Activated CD8-positive, alpha-beta memory T cell treated with anti-CD3 and anti-CD28 coated beads, Interleukin-2, amount 50 U/mL, for 1 hour (primary cell): ENCODE data around the gene CCT2.
"Not testable (repeated sequence)": the region's sequence is repeated elsewhere in the genome, so short reads cannot be mapped to it uniquely, and the experiment has no call there.

Source experiments
- DNase-seq: peaks from one replicate; pipeline ENCODE4 v3.0.0-alpha.2; 2020; ENCODE audit errors: extremely low read depth

The CCT2 gene

DNA sequence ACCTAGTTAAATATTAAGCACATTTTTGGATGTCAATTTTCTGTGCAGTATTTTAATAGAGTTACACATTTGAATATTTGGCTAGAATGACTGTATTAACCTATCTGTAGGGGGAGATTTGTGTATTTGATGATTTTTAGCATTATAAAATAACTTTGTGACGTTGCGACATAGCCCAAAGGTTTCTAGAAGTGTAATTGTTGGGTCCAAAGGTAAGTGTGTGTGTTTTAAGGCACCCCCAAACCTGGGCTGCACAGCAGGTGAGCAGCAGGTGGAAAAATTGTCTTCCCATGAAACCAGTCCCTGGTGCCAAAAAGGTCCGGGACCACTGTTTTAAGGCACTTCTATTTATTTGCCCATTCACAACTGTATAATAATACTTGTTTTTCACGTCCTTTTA, 3.3 kb downstream of the CCT2 start:
- no peak for DNase-seq

DNA sequence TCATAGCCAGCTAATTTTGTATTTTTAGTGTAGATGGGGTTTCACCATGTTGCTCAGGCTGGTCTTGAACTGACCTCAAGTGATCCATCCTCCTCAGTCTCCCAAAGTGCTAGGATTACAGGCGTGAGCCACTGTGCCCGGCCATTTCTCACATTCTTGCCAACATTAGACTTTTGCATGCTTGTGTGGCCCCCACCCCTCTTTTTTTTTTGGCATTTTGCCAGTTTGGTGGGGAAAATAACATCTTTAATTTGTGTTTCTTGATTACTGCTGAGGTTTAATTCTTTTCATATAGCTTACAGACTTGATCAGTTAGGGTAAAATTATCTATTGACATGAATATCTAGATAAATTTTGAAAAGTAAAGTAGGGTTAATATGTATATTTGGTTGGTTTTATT, 3.8 kb downstream of the CCT2 start:
- no peak for DNase-seq

- no peak for DNase-seq
Observed at GRCh38 chr12:69595689-69596088, 10.4 kb downstream of the CCT2 start.

- no peak for DNase-seq
Observed at GRCh38 chr12:69598174-69598753, 13.0 kb downstream of the CCT2 start.

DNA sequence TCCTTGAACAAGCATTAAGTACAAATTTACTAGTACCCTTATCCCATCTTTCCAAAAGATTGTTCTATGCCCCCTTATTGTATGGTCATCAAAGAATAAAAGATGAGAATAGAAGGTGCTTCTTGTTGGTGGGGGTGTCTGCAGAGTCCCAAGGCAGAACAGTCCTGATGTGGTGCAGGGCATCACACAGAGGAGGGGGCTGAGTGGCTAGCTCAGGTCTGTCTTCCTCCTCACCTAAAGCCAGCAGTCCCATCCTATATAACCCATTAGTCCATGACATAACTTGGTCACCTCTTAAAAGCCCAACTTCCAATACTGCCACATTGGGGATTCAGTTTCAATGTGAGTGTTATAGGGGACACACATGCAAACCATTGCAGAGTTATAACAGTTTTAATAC, 15.5 kb downstream of the CCT2 start:
- no peak for DNase-seq

DNA sequence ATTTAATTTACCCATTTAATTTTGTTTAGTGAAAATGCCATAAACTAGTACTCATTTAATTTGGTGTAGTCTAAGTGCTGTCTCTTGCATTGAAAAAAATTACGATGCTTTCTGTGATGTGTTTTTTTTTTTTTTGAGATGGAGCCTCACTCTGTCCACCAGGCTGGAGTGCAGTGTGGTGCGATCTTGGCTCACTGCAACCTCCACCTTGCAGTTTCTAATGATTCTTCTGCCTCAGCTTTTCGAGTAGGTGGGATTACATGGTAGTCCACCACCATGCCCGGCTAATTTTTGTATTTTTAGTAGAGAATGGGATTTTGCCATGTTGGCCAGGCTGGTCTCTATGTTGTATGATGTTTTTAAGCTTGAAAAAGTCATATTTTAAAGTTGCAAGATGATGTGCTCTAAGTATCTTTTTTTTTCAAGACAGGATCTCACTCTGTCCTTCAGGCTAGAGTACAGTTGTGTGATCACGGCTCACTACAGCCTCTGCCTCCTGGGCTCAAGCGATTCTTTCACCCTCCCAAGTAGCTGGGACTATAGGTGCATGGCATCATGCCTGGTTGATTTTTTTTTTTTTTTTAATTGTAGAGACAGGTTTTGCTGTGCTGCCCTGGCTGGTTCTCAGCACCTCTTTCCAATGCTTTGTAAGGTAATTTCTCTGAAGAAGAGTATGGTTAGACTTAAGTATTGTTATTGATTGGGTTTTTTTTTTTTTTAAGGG, 16.9 kb downstream of the CCT2 start:
- DNase-seq = no peak

DNA sequence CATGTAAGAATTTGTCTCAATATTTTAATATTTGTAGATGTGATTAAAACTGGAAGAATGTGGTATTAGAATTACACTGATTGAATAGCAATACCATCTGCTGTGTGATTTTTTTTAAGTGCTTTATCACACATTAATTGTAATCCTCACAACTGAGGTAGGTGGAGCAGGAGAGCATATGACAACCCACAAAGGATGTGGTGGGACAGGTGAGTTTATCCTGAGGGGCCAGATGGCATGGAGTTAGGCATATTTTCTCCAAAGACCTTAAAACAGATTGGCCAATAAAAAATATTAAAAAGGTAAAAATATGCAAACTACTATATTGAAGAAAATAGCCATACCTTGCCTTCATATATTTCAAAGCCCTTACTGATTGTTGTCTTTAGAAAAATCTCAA, 17.7 kb downstream of the CCT2 start:
- no peak for DNase-seq

DNA sequence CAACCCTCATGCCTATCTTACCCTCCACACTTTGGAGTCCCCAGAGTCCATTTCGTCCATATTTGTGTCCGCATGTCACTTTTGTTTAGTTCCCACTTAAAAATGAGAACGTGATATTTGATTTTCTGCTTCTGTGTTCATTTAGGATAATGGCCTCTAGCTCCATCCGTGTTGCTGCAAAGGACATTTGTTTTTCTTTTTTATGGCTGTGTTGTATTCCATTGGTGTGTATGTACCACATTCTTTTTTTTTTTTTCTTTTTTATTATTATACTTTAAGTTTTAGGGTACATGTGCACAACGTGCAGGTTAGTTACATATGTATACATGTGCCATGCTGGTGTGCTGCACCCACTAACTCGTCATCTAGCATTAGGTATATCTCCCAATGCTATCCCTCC, 18.3 kb downstream of the CCT2 start:
- not testable (repeated sequence) for DNase-seq

DNA sequence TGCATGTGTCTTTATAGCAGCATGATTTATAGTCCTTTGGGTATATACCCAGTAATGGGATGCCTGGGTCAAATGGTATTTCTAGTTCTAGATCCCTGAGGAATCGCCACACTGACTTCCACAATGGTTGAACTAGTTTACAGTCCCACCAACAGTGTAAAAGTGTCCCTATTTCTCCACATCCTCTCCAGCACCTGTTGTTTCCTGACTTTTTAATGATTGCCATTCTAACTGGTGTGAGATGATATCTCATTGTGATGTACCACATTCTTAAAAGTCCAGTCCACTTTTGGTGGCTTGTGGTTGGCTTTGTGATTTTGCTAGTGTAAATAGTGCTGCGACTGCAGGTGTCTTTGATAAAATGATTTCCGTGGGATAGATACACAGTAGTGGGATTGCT, 19.0 kb downstream of the CCT2 start:
- DNase-seq = not testable (repeated sequence)

GRCh38 chr12:69608114-69608513, 22.9 kb downstream of the CCT2 start:
- DNase-seq = no peak

DNA sequence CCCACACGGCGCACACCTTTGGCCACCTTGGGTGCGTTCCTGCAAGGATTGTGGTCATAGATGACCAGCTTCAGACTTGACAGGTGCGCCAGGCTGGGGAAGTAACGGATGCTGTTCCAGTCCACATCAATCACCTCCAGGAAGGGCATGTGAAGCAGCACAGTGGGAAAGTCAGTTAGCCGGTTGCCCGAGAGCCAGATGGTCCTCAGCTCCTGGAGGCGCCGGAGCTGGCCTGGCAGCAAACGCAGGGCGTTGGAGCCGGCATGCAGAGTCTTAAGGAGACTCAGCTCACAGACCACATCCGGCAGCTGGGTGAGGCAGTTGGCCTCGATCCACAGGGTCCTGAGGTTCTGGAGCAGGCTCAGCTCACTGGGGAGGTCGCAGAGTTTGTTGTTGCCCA, 24.9 kb downstream of the CCT2 start:
- DNase-seq = no peak

GRCh38 chr12:69610729-69611128, 25.5 kb downstream of the CCT2 start, which contains the start of gene LRRC10:
LRRC10 (minus strand) TSS chr12:69610907; CDS start chr12:69610838, 69 bp downstream.
- DNase-seq = no peak

- no peak for DNase-seq
Observed at GRCh38 chr12:69613351-69613750, 28.1 kb downstream of the CCT2 start.

DNA sequence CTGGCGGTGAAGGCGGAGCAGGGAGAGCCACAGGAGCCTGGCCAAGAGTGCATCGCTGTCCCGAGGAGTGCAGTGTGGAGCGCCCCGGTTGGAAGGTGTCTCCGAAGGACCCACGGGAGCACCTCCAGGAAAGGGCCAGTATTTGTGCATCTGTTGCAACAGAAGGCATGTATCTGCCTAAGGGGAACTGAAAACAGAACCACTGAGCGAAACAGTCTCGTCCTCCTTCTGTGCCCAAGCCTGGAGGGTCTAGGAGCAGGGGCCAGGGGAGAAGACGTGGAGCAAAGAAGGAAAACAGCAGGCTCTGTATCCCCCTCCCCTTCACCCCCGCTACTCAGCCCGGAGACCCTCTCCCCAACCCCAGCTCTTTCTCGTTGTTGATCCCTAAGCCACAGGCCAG, 30.8 kb downstream of the CCT2 start:
- no peak for DNase-seq

GRCh38 chr12:69619050-69619449, 33.8 kb downstream of the CCT2 start:
- no peak for DNase-seq

DNA sequence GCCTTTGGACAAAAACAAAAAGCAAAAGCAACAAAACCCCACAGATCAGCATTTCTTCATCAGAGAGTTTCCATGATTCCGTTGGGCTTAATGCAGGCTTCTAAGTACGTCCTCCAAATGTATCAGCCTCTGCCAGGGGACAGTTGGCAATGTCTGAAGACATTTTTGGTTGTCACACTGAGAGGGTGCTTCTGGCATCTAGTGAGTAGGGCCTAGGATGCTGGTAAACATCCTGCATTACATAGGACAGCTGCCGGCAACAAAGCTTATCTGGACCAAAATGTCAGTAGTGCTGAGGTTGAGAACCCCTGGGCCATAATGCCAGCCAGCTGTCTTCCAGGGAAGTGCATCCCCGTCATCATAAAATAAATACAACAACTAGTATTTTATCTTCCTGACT, 34.8 kb downstream of the CCT2 start:
- DNase-seq = no peak

DNA sequence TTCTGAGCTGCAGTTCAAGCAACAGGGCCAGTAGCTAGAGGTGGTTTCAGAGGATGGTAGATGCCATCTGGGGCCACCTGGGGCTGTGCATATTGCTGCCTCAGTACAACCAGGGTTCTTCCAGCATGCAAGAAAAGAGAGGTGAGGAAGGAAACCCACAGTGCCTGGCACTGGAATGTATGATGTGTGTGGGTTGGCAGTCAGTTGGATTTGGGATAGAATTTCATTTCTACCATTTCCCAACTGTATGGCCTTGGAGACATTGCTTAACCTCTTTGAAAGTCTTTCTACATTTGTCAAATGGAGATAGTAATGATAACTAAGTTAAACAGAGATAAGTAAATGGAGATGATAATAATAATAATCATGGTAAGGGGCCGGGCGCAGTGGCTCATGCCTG, 35.7 kb downstream of the CCT2 start:
- no peak for DNase-seq

- DNase-seq = no peak
Observed at GRCh38 chr12:69621551-69621950, 36.3 kb downstream of the CCT2 start.

- no peak for DNase-seq
Observed at GRCh38 chr12:69623970-69624369, 38.7 kb downstream of the CCT2 start.

GRCh38 chr12:69627501-69627900, 42.2 kb downstream of the CCT2 start:
- DNase-seq = no peak

DNA sequence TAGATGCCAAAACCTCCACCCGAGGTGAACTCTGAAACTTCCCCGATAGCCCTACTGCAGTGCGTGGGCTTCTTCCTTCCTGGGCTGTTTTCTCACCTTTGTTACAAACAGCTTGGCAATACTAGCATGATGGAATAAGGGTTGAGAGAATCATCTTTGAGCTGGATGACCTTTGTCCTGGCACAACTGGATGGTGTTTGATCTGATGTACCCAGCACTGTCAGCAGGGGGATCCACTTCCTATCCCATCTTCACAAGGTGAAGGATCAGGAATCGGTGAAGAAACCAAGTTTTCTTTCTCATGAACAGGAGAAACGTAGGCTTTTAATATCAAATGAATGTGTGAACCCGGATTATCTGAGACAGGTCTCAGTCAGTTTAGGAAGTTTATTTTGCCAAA, 44.9 kb downstream of the CCT2 start:
- no peak for DNase-seq

DNA sequence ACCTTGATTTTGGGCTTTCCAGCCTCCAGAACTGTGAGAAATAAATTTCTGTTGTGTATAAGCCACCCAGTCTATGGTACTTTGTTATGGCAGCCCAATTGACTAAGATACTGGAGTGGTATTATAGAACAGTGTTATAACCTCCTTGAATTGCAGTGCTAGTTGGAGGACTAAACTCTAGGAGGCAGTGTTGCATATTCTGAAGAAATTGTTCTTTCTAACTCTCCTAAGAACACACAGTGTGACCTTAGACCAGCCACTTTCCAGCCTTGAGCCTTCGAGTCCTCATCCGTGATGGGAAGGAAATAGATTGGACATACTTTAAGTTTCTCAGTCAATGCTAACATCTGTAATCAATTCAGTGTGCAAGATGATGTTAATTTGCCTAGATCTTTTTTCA, 47.8 kb downstream of the CCT2 start:
- DNase-seq = no peak

GRCh38 chr12:69639400-69640016, 54.2 kb downstream of the CCT2 start:
- no peak for DNase-seq
